Left hindlimb (tissue), 1 donor: ENCODE data around the gene FKBP3.
"Not testable (repeated sequence)": the region's sequence is repeated elsewhere in the genome, so short reads cannot be mapped to it uniquely, and the experiment has no call there.

Experiments used
- DNase-seq: peaks from one replicate; pipeline ENCODE4 v3.0.0-alpha.2; 2018

FKBP3 gene

GRCh38 chr14:45134051-45134958 is at the start of gene FKBP3:
Gene FKBP3 (minus strand): TSS chr14:45134481. CDS start chr14:45134456, 25 bp downstream.
- peak; percentile 97 for DNase-seq

- DNase-seq: no peak
Observed at GRCh38 chr14:45181806-45182205, 47.5 kb upstream of the FKBP3 start.

- no peak for DNase-seq
Observed at GRCh38 chr14:45181329-45181728, 47.0 kb upstream of the FKBP3 start.

GRCh38 chr14:45177076-45177475 is 42.8 kb upstream of the FKBP3 start:
- no peak for DNase-seq

GRCh38 chr14:45169906-45170305 is 35.6 kb upstream of the FKBP3 start:
- DNase-seq: no peak

DNA sequence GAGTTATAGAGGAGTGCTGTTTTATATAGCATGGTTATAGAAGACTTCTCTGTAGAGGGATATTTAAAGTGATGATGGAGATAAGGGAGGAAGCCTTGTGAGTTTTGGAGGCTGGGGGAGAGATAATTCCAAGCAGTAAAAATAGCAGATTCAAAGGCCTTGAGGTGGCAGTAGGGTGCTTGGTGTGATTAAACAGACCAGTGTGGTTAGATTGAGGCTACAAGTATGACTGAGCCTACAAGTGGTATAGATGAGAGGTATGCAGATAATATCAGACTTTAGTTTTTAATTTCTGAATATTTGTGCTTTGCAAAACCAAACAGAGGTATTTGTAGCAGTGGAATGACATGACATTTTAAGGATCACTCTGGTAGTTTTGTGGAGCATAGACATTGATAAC is 21.8 kb upstream of the FKBP3 start:
- no peak for DNase-seq

DNA sequence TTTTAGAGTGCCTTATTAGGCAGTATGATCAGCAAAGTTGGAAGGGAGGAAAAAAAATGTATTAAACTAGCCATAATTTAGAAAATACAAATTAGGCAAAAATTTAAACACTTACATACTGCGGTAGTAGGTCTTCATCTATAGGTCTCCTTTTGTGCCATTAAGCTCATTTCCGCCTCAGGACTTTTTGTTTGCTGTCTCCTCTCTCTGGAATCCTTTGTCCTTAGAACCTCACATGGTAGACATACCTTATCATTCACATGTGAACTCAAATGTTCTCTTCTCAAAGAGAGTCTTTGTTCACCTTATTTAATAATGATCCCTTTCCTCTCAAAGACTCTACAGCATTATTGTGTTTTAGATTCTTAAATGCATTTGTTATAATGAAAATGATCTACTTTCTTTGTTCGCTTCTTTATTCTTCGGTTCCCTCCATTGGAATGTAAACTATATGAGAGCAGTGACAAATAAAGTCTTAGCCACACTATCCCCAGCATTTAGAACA is 16.2 kb upstream of the FKBP3 start:
- no peak for DNase-seq

- no peak for DNase-seq
Observed at GRCh38 chr14:45149602-45150001, 15.3 kb upstream of the FKBP3 start.

DNA sequence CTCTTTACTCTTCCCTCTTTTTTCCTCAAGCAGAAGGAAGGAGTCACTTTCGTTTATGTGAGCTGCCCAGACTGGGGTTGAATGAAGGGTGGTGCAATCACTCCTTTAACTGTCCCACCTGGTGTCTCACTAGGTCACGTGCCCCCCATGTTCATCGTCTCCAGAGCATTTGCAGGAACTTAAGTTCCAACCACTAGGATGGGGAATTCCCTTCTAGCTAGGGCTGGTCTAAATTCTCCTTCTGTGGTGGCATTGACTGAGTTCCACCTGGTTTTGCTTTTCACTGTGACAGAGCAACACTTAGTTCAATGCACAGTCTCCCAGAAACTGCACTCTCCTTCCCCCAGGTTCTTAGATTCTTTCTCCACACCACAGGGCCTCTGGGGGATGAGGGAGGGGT is 10.9 kb upstream of the FKBP3 start:
- DNase-seq: no peak

DNA sequence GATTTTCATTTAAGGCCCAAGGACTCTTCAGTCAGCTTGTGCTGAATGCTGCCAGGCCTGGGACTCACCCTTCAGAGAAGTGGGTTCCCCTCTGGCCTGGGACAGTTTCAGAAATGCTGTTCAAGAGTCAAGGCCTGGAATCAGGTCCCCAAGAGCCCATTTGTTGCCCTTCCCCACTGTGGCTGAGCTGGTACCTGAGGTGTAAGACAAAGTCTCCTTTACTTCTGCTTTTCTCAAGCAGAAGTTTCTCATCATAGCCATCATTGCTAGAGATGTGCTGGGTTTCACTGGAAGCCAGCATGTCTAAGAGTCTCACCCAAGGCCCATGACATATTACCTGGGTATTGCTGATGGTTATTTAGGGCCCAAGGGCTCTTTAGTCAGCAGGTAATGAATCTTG is 10.4 kb upstream of the FKBP3 start:
- DNase-seq: no peak

GRCh38 chr14:45142083-45142482 is 7.8 kb upstream of the FKBP3 start:
- DNase-seq: not testable (repeated sequence)

GRCh38 chr14:45140661-45141187 is 6.4 kb upstream of the FKBP3 start:
- no peak for DNase-seq

DNA sequence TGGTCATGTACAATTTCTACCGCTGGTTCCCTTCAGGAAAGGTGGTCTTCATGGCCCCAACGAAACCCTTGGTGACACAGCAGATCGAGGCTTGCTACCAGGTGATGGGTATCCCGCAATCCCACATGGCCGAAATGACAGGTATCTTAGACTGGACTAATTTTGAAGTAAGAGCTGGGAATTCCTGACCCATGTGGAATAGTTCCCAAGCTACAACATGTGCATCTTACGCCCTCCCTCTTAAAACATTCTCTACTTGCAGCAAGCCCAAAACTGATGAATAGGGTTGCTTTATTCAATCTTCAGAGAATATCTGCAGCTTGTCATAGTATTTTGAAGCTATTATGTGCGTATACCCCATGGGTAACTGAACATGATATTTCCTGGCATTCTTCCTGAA is 2.1 kb upstream of the FKBP3 start:
- no peak for DNase-seq

- DNase-seq: peak; percentile 95
Observed at GRCh38 chr14:45135659-45136395, 1.5 kb upstream of the FKBP3 start, which contains the start of gene FANCM. Gene FANCM (plus strand): TSS chr14:45135930. CDS start chr14:45136032, 102 bp downstream.

- DNase-seq: no peak
Observed at GRCh38 chr14:45135156-45135555, 875 bp upstream of the FKBP3 start.

- DNase-seq: no peak
Observed at GRCh38 chr14:45133683-45134050, 614 bp downstream of the FKBP3 start.

DNA sequence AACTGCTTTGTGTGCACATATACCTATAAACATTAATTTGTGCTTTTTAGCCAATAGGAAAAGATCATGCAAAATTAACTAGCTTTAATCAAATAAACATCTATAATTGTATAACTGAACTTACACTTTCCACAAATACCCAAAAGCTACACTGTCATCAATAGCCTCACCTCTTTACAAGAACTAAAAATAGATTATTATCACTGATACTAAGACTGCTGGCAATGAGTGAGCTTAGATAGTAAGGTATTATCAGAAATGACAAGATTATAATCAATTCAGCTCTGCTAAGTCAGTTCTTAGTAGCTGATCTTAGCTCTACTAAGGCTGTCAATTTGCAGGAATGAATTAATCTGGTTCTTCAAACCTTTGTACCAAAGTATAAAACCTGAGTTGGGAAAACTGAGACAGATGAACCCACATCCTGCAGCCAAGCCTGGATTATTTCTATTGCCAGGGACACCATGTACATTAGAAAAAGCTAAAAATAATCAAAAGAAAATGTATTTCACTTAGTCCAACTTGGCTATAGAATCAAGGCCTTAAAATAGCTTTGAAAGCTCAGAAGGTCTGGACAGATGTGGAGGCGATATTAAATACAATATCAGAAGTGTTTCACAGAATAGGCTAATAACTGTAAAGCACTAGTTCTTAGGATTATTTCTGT is 5.2 kb downstream of the FKBP3 start:
- DNase-seq: no peak

DNA sequence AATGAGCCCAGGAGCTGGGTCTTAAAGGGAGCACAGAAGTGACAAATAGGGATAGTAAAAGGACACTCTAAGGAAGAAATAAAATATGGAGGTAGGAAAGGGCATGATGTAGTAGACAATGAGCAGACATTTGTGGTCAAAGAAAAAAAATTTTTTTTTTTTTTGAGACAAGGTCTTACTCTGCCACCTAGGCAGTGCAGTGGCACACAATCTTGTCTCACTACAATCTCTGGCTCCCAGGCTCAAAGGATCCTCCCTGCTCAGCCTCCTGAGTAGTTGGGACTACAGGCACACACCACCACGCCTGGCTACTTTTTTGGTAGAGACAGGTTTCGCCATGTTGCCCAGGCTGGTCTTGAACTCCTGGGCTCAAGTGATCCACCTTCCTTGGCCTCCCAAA is 8.5 kb downstream of the FKBP3 start:
- DNase-seq: no peak

DNA sequence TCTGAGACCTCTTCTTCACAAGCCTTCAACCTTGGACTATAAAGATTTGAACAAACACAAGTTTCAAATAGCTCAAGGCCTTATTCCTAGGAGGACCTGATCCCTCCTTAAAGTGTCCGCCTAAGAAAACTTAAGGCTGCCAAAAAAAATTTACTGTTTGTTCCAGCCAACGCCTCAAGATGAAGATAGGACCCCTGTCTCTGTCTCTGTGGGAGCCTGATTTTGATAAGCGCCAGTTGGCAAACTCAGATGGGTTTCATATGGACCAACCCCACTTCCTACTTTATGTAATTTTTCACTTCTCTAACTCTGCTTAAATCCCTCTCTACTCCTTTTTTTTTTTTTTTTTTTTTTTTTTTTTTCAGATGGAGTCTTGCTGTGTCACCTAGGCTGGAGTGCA is 11.0 kb downstream of the FKBP3 start:
- DNase-seq: no peak

DNA sequence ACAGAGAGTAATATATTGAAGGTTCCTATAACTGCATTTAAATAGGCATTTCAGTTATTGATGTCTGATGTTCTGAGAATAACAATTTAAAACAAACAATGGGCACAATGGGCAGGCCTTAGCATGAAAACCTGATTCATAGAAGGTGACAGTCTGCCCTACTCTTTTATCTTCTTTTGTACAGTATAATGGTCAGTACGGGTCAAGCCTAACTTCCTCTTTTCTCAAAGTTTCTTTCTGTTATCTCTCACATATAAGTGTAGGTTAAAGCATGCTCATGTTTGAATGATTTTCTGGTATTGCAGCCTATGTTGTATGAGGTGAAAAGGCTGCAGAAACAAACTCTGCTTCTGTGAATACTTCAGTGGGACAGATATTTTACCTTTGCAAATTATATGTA is 14.2 kb downstream of the FKBP3 start:
- DNase-seq: no peak

DNA sequence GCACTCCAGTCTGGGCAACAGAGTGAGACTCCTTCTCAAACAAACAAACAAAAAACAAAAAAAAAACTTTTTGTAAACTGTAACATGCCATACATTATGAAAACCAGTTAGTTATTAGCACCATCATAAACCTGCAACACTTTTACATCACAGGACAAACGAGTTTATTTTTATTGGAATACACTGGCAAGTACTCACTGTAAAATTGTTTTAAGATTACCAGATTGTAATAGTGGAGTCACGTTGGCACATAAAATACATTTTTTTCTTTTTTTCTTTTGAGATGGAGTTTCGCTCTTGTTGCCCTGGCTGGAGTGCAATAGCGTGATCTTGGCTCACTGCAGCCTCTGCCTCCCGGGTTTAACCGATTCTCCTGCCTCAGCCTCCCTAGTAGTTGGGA is 15.7 kb downstream of the FKBP3 start:
- DNase-seq: no peak

- no peak for DNase-seq
Observed at GRCh38 chr14:45114327-45114726, 20.0 kb downstream of the FKBP3 start.
